SK-N-SH (cell line): ENCODE measurements around the gene FLG. TPM values are rescaled to one million over a fixed set of nuclear protein-coding genes. Genes with fewer than 3 reads are reported as not detected.
"Not testable (repeated sequence)": the region's sequence is repeated elsewhere in the genome, so short reads cannot be mapped to it uniquely, and the experiment has no call there.

Source experiments
- CTCF ChIA-PET: fragments of 300-600, 350-600 bp; formaldehyde crosslinking; extraction: SDS; loops from one replicate; lab custom pipeline; 2021; lab: Yijun Ruan, JAX
- POLR2A ChIA-PET: fragments of 350-600 bp; sonication (Branson Sonifier 250); formaldehyde crosslinking; extraction: SDS; loops from one replicate; lab custom pipeline; 2020; ENCODE audit warnings: antibody characterized with exemption, inconsistent platforms; lab: Yijun Ruan, JAX
- DNase-seq: peaks from one replicate; pipeline ENCODE4 v3.0.0; 2012
- H2AFZ ChIP-seq: fragments of 200-600 bp; sonication (generic); 2 replicates; pipeline ENCODE4 v1.8.1; 2016; ENCODE audit warnings: antibody characterized with exemption, mild to moderate bottlenecking, low read depth
- H3F3A ChIP-seq: fragments of 200-600 bp; sonication (generic); replicated peaks from 2 replicates; pipeline ENCODE3; 2016; ENCODE audit warnings: antibody characterized with exemption, mild to moderate bottlenecking; ENCODE audit not compliant: insufficient read depth
- H3K27ac ChIP-seq, 2 experiments: fragments of 200-500 bp in 1 of 2; fragments of 200-600 bp in 1 of 2; sonication (Bioruptor generic) in 1 of 2; sonication (generic), shearing (Covaris generic) in 1 of 2; 2 replicates each; pipeline versions ENCODE4 v1.5.1 to v1.6.1; 2014 to 2016; ENCODE audit warnings: low read depth in 2 of 2, inconsistent platforms in 1 of 2, low read length in 1 of 2, mild to moderate bottlenecking in 1 of 2, mixed read lengths in 1 of 2
- H3K27me3 ChIP-seq: fragments of 200-600 bp; sonication (generic), shearing (Covaris generic); 2 replicates; pipeline ENCODE4 v1.6.1; 2016; ENCODE audit warnings: mixed run types; ENCODE audit not compliant: insufficient read depth
- H3K36me3 ChIP-seq, 2 experiments: fragments of 200-500 bp in 1 of 2; fragments of 200-600 bp in 1 of 2; sonication (Bioruptor generic) in 1 of 2; sonication (generic) in 1 of 2; replicated peaks in 1 of 2; 2 replicates each; pipeline versions ENCODE3 to v1.5.1; 2014 to 2016; ENCODE audit warnings: low read length in 1 of 2, mild to moderate bottlenecking in 1 of 2; ENCODE audit not compliant: insufficient read depth in 2 of 2, control insufficient read depth in 1 of 2
- H3K4me1 ChIP-seq, 2 experiments: fragments of 200-500 bp in 1 of 2; fragments of 200-600 bp in 1 of 2; sonication (Bioruptor generic) in 1 of 2; sonication (generic), shearing (Covaris generic) in 1 of 2; 2 replicates each; pipeline versions ENCODE4 v1.5.1 to v1.6.1; 2014 to 2016; ENCODE audit warnings: low read depth in 1 of 2, low read length in 1 of 2, mixed run types in 1 of 2; ENCODE audit not compliant: insufficient read depth in 2 of 2, control insufficient read depth in 1 of 2
- H3K4me2 ChIP-seq: fragments of 200-600 bp; sonication (generic), shearing (Covaris generic); 2 replicates; pipeline ENCODE4 v1.6.1; 2017; ENCODE audit warnings: mixed run types
- H3K4me3 ChIP-seq, 2 experiments: fragments of 200-500 bp in 1 of 2; fragments of 200-600 bp in 1 of 2; sonication (Bioruptor generic) in 1 of 2; sonication (generic), shearing (Covaris generic) in 1 of 2; 2 replicates each; pipeline versions ENCODE4 v1.5.1 to v1.8.1; 2014 to 2016; ENCODE audit warnings: low read depth in 2 of 2, inconsistent platforms in 1 of 2, low read length in 1 of 2, mild to moderate bottlenecking in 1 of 2, mixed read lengths in 1 of 2, moderate library complexity in 1 of 2
- H3K79me2 ChIP-seq: fragments of 200-600 bp; sonication (generic); 2 replicates; pipeline ENCODE4 v1.8.1; 2017; ENCODE audit warnings: mild to moderate bottlenecking; ENCODE audit not compliant: insufficient read depth
- H3K9ac ChIP-seq: fragments of 200-600 bp; sonication (generic); 2 replicates; pipeline ENCODE4 v1.6.1; 2017; ENCODE audit warnings: mixed run types
- H3K9me2 ChIP-seq: fragments of 200-600 bp; sonication (generic); 2 replicates; pipeline ENCODE4 v1.6.1; 2017; ENCODE audit warnings: mixed run types
- H3K9me3 ChIP-seq: fragments of 200-600 bp; sonication (generic); 2 replicates; pipeline ENCODE4 v1.6.1; 2017; ENCODE audit warnings: mixed run types, mild to moderate bottlenecking, moderate library complexity
- H4K20me1 ChIP-seq: fragments of 200-600 bp; sonication (generic); 2 replicates; pipeline ENCODE4 v1.6.1; 2017; ENCODE audit warnings: mild to moderate bottlenecking, mixed run types; ENCODE audit not compliant: insufficient read depth
- GABPA ChIP-seq: IDR thresholded peaks from 2 replicates; pipeline ENCODE4 v1.4.0; 2012; ENCODE audit warnings: low read depth, mild to moderate bottlenecking
- MEF2A ChIP-seq: IDR thresholded peaks from 2 replicates; pipeline ENCODE4 v1.4.0; 2012; ENCODE audit warnings: low read depth, borderline replicate concordance
- MXI1 ChIP-seq: IDR thresholded peaks from 2 replicates; pipeline ENCODE4 v1.6.1; 2012; ENCODE audit warnings: mild to moderate bottlenecking, low read depth, low read length, improper control_type of control experiment
- POLR2AphosphoS5 ChIP-seq: IDR thresholded peaks from 2 replicates; pipeline ENCODE4 v1.6.1; 2012; ENCODE audit warnings: low read depth, low read length
- TAF1 ChIP-seq: IDR thresholded peaks from 2 replicates; pipeline ENCODE4 v1.6.1; 2012; ENCODE audit warnings: low read depth, mild to moderate bottlenecking, low read length, moderate library complexity, borderline replicate concordance
- WGBS: methylation state at CpG from one replicate; pipeline ENCODE4 v1.1.6; 2017; ENCODE audit warnings: low lambda C conversion rate; 5-methylcytosine and 5-hydroxymethylcytosine counted together
- polyA plus RNA-seq, 3 experiments: library from polyadenylated mRNA; depleted of rRNA; stranded (reverse); fragments of >200 nt; gene quantifications; 2 replicates each; pipeline ENCODE4 v1.2.3, GENCODE V29; 2012
- TF ChIP-seq, protein P1 (sequence below): IDR thresholded peaks from 2 replicates; pipeline ENCODE4 v1.6.1; 2012; ENCODE audit warnings: mild to moderate bottlenecking, low read depth, low read length, moderate library complexity
- TF ChIP-seq, protein P2 (sequence below): IDR thresholded peaks from 2 replicates; pipeline ENCODE4; 2012

FLG gene
- polyA plus RNA-seq, 1 of the 3 experiments (the other 2 are of a cell fraction): not detected

DNA sequence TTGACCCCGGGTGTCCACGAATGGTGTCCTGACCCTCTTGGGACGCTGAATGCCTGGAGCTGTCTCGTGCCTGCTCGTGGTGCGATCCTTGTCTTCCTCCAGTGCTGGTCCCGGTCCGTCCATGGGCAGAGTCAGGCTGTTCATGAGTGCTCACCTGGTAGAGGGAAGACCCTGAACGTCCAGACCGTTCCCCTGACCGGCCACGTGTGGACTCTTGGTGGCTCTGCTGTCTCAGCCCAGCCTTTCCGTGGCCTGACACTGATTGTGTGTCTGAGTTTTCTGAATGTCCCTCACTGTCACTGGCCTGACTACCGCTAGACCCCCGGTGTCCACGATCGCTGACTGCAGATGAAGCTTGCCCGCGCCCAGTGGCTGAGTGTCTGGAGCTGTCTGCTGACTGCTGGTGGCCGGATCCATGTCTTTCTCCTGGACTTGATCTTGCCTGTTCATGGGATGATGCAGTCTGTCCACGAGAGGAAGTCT is 11.7 kb downstream of the FLG start:
- DNase-seq: no peak
- ChIA-PET POLR2A (no interaction called here), CTCF (interaction anchor here (1.0 kb wide), 1 partner anchor 34 kb away, joined by 3 read pairs; no protein-coding TSS in a partner anchor)
- TF ChIP-seq TAF1: no peak
- TF ChIP-seq GABPA: no peak
- TF ChIP-seq, protein P1, sequence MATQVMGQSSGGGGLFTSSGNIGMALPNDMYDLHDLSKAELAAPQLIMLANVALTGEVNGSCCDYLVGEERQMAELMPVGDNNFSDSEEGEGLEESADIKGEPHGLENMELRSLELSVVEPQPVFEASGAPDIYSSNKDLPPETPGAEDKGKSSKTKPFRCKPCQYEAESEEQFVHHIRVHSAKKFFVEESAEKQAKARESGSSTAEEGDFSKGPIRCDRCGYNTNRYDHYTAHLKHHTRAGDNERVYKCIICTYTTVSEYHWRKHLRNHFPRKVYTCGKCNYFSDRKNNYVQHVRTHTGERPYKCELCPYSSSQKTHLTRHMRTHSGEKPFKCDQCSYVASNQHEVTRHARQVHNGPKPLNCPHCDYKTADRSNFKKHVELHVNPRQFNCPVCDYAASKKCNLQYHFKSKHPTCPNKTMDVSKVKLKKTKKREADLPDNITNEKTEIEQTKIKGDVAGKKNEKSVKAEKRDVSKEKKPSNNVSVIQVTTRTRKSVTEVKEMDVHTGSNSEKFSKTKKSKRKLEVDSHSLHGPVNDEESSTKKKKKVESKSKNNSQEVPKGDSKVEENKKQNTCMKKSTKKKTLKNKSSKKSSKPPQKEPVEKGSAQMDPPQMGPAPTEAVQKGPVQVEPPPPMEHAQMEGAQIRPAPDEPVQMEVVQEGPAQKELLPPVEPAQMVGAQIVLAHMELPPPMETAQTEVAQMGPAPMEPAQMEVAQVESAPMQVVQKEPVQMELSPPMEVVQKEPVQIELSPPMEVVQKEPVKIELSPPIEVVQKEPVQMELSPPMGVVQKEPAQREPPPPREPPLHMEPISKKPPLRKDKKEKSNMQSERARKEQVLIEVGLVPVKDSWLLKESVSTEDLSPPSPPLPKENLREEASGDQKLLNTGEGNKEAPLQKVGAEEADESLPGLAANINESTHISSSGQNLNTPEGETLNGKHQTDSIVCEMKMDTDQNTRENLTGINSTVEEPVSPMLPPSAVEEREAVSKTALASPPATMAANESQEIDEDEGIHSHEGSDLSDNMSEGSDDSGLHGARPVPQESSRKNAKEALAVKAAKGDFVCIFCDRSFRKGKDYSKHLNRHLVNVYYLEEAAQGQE: no peak
- TF ChIP-seq MXI1: no peak
- TF ChIP-seq, protein P2, sequence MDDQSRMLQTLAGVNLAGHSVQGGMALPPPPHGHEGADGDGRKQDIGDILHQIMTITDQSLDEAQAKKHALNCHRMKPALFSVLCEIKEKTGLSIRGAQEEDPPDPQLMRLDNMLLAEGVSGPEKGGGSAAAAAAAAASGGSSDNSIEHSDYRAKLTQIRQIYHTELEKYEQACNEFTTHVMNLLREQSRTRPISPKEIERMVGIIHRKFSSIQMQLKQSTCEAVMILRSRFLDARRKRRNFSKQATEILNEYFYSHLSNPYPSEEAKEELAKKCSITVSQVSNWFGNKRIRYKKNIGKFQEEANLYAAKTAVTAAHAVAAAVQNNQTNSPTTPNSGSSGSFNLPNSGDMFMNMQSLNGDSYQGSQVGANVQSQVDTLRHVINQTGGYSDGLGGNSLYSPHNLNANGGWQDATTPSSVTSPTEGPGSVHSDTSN: no peak
- no peak for TF ChIP-seq POLR2AphosphoS5
- TF ChIP-seq MEF2A: no peak
- Histone ChIP-seq H3K9ac (no peak overlapping the region), H3K79me2 (no peaks in the 10 kb centered on the region), H3K9me3 (no peaks in the 10 kb centered on the region), H3K36me3 (no peaks in the 10 kb centered on the region), H3K4me2 (no peak overlapping the region), H2AFZ (no peak overlapping the region), H3K9me2 (no peaks in the 10 kb centered on the region), H3F3A (no peaks in the 10 kb centered on the region), H3K27ac (no peak overlapping the region), H3K27me3 (no peaks in the 10 kb centered on the region), H3K4me1 (no peaks in the 10 kb centered on the region), H3K4me3 (no peak overlapping the region), H4K20me1 (no peaks in the 10 kb centered on the region)
- WGBS: 23% methylated on average over 21 of the region's 21 CpGs

DNA sequence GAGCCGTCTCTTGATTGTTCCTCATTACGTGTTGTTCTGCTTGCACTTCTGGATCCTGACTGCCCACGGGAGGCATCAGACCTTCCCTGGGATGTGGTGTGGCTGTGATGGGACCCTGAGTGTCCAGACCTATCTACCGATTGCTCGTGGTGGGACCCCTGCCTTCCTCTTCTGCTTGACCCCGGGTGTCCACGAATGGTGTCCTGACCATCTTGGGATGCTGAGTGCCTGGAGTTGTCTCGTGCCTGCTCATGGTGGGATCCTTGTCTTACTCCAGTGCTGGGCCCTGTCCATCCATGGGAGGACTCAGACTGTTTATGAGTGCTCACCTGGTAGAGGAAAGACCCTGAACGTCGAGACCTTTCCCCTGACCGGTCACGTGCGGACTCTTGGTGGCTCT is 12.9 kb downstream of the FLG start:
- H3K27me3 ChIP-seq, DNase-seq, H3K4me3 ChIP-seq, H3K36me3 ChIP-seq, H3F3A ChIP-seq, H4K20me1 ChIP-seq, H3K27ac ChIP-seq, H3K9me2 ChIP-seq, H3K79me2 ChIP-seq, POLR2A ChIA-PET, H3K4me2 ChIP-seq, H2AFZ ChIP-seq, H3K4me1 ChIP-seq, H3K9me3 ChIP-seq, H3K9ac ChIP-seq, CTCF ChIA-PET: not testable (repeated sequence)
- 10% methylated on average over 11 of the region's 13 CpGs for WGBS
